Measurements from ENCODE around the gene TRIP6.

DNA sequence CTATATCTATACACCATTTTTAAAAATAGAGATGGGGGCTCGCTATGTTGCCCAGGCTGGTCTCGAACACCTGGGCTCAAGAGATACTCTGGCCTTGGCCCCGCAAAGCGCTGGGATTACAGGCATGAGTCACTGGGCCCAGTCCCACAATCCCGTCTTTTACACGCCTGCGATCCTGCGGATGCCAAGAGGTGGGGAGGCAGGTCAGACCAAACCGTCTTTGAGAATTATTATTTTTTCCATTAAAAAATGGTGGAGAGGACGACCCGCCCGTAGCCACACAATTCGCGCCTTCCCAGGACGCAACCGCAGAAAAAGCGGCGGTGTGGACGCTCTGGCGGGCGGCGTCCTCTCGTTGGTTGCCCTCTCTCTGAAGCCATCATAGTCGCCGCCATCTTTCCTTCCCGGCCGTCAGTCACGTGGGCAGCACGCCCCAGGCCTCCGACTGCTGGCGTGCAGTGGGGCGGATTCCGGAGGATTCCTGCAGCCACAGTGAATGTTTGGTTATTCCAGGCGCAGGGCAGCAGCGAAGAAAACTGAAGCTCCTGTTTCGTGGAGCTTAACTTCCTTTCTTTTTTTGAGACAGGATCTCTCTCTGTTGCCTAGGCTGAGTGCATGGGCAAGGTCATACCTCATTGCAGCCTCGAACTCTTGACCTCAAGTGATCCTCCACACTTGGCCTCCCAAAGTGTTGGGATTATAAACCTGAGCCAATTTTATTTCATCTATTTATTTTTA, 29.9 kb upstream of the TRIP6 start:
- TF ChIP-seq, protein P1, sequence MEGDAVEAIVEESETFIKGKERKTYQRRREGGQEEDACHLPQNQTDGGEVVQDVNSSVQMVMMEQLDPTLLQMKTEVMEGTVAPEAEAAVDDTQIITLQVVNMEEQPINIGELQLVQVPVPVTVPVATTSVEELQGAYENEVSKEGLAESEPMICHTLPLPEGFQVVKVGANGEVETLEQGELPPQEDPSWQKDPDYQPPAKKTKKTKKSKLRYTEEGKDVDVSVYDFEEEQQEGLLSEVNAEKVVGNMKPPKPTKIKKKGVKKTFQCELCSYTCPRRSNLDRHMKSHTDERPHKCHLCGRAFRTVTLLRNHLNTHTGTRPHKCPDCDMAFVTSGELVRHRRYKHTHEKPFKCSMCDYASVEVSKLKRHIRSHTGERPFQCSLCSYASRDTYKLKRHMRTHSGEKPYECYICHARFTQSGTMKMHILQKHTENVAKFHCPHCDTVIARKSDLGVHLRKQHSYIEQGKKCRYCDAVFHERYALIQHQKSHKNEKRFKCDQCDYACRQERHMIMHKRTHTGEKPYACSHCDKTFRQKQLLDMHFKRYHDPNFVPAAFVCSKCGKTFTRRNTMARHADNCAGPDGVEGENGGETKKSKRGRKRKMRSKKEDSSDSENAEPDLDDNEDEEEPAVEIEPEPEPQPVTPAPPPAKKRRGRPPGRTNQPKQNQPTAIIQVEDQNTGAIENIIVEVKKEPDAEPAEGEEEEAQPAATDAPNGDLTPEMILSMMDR (IDR thresholded peaks at IDR 0.05), result no peak
- TF ChIP-seq POLR2AphosphoS5 (IDR thresholded peaks at IDR 0.05; ENCODE audit: low read depth, low read length), result no peak
- TF ChIP-seq TCF7L2 (IDR thresholded peaks at IDR 0.05; ENCODE audit: low read depth, low read length), result no peak
- TF ChIP-seq, protein P2, sequence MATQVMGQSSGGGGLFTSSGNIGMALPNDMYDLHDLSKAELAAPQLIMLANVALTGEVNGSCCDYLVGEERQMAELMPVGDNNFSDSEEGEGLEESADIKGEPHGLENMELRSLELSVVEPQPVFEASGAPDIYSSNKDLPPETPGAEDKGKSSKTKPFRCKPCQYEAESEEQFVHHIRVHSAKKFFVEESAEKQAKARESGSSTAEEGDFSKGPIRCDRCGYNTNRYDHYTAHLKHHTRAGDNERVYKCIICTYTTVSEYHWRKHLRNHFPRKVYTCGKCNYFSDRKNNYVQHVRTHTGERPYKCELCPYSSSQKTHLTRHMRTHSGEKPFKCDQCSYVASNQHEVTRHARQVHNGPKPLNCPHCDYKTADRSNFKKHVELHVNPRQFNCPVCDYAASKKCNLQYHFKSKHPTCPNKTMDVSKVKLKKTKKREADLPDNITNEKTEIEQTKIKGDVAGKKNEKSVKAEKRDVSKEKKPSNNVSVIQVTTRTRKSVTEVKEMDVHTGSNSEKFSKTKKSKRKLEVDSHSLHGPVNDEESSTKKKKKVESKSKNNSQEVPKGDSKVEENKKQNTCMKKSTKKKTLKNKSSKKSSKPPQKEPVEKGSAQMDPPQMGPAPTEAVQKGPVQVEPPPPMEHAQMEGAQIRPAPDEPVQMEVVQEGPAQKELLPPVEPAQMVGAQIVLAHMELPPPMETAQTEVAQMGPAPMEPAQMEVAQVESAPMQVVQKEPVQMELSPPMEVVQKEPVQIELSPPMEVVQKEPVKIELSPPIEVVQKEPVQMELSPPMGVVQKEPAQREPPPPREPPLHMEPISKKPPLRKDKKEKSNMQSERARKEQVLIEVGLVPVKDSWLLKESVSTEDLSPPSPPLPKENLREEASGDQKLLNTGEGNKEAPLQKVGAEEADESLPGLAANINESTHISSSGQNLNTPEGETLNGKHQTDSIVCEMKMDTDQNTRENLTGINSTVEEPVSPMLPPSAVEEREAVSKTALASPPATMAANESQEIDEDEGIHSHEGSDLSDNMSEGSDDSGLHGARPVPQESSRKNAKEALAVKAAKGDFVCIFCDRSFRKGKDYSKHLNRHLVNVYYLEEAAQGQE (IDR thresholded peaks at IDR 0.05; ENCODE audit: insufficient read depth in 1 of 2, low read depth in 2 of 2, low read length in 1 of 2), result no peak

Measured in Panc1 (cell line).